Lower leg skin (tissue), 4 donors: ENCODE data around the gene KRTAP17-1. TPM values are rescaled to one million over a fixed set of nuclear protein-coding genes. Genes with fewer than 3 reads are reported as not detected.

Experiments
- DNase-seq, 2 donors: peaks; one replicate each; pipeline ENCODE4 v3.0.0-alpha.2; 2019; ENCODE audit warnings: low spot score in 2 of 2
- H3K4me3 ChIP-seq: fragments of 200-600 bp; sonication (generic); 2 replicates; pipeline ENCODE4 v1.5.1; 2017; ENCODE audit warnings: mild to moderate bottlenecking, low read depth; ENCODE audit not compliant: poor library complexity, severe bottlenecking
- POLR2A ChIP-seq, 2 donors: fragments of 450-650 bp; IDR thresholded peaks; one replicate each; pipeline ENCODE4 v1.6.1; 2016 to 2017; ENCODE audit warnings: antibody characterized with exemption in 2 of 2, mild to moderate bottlenecking in 1 of 2, moderate library complexity in 1 of 2
- WGBS, 2 donors: methylation state at CpG; one replicate each; pipeline ENCODE4 v1.1.5; 2018; 5-methylcytosine and 5-hydroxymethylcytosine counted together
- intact Hi-C: fragments of 100-400 bp; cut with DNase I; formaldehyde crosslinking; loops from one replicate; pipeline ENCODE4 v1.15.0; 2023; ENCODE audit warnings: low total_unique reads
- total RNA-seq, 4 donors: library from RNA; depleted of rRNA; stranded (reverse); fragments of >200 nt; gene quantifications; one replicate each; pipeline ENCODE4 v1.1.0, GENCODE V29; 2016
- TF ChIP-seq, protein P1 (sequence below), 3 donors: fragments of 450-650 bp; IDR thresholded peaks; one replicate each; pipeline ENCODE4 v1.5.1; 2016; ENCODE audit warnings: antibody characterized with exemption in 3 of 3, mild to moderate bottlenecking in 3 of 3, moderate library complexity in 2 of 3

KRTAP17-1 gene
- total RNA-seq, 4 donors from 2014 or later: 1.3 to 38.6 TPM; not detected in 2

DNA sequence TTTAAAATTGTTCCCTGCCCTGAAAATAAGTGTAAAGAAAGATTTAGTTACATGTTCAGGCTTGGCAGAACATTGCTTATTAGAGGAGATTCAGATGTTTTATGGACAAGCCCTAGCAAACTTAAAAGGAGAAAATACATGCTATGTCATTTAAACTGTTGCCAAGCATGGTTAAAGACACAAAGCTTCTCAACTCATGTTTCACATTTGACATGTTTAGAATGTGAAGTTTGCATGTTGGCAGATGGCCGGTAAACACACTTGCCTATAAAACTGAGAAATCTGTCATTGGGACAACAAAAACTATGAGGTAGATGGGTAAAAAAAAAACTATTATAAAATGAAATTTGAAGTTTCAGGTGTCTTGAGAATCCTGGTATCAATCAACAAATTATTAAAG is 18.7 kb downstream of the KRTAP17-1 start:
- no peak for TF ChIP-seq POLR2A (IDR thresholded peaks at IDR 0.05)
- TF ChIP-seq, protein P1, sequence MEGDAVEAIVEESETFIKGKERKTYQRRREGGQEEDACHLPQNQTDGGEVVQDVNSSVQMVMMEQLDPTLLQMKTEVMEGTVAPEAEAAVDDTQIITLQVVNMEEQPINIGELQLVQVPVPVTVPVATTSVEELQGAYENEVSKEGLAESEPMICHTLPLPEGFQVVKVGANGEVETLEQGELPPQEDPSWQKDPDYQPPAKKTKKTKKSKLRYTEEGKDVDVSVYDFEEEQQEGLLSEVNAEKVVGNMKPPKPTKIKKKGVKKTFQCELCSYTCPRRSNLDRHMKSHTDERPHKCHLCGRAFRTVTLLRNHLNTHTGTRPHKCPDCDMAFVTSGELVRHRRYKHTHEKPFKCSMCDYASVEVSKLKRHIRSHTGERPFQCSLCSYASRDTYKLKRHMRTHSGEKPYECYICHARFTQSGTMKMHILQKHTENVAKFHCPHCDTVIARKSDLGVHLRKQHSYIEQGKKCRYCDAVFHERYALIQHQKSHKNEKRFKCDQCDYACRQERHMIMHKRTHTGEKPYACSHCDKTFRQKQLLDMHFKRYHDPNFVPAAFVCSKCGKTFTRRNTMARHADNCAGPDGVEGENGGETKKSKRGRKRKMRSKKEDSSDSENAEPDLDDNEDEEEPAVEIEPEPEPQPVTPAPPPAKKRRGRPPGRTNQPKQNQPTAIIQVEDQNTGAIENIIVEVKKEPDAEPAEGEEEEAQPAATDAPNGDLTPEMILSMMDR (IDR thresholded peaks at IDR 0.05): no peak
- no peak overlapping the region for H3K4me3 ChIP-seq
- 19 to 23% methylated on average over 1 of the region's 1 CpG for WGBS, 2 donors
- intact Hi-C loops: no loop called here
- no peak for DNase-seq

DNA sequence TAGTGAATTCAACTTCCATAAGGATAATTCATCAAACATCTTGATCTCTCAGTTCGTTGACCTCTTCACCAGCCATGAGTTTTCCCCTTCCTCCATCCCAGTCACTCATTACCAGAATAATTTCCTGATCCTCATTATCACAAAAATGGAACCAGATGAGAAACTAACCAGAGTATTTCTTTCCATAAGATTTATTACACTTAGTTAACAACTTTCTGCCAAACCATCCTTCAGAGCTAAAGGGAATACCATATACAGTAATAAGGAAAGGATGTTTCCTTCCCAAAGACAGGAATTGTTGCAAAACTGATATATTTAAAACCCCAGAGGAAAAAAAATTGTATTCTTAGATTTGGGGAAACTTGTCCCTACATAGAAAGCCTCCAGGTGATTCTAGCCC is 21.5 kb downstream of the KRTAP17-1 start:
- TF ChIP-seq POLR2A (IDR thresholded peaks at IDR 0.05): no peak
- TF ChIP-seq, protein P1 (IDR thresholded peaks at IDR 0.05): no peak
- no peak overlapping the region for H3K4me3 ChIP-seq
- 44 to 47% methylated on average over 1 of the region's 1 CpG for WGBS, 2 donors
- DNase-seq: no peak
- intact Hi-C loops: no loop called here

DNA sequence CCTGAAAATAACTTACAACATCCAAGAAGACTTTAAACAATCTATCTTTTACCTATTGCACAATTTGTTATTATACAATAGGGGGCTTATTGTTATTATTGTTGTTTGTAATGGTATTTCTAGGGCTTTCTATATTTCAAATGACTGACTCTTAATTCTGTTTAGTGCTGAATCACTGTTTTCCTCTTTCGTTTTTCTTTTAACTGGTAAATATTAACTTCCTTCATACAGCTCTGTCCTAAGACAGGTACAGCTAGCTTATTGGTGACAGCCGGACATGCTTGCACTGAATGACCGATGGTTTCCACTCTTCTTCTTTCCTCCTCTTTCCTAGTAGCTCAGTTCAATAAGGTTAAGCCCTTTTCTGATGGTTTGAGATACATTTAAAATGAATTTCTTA is 28.5 kb downstream of the KRTAP17-1 start:
- intact Hi-C loops: no loop called here
- no peak overlapping the region for H3K4me3 ChIP-seq
- TF ChIP-seq, protein P1 (IDR thresholded peaks at IDR 0.05): no peak
- TF ChIP-seq POLR2A (IDR thresholded peaks at IDR 0.05): no peak
- 88 to 90% methylated on average over 3 of the region's 3 CpGs for WGBS, 2 donors
- no peak for DNase-seq

DNA sequence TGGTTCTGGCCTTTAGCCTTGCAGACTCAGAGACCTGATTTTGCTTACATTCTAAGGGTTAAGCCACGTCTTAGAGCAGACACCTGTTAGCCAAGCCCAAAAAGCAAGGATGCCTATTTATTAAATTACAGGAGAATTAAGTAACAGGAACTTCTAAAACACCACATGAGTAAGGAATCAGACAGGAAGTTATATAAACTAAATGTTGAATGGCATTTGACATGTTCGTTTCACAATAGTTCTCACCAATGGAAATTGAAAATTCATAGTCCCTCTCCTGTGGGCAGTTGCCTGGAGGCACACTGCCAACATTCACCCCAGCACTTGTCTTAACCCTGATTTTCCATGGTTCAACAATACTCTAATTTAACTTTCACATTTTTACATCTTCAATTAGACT is 31.0 kb downstream of the KRTAP17-1 start:
- no peak for DNase-seq
- WGBS, 2 donors: 35 to 55% methylated on average over 2 of the region's 2 CpGs
- no peak for TF ChIP-seq POLR2A (IDR thresholded peaks at IDR 0.05)
- TF ChIP-seq, protein P1 (IDR thresholded peaks at IDR 0.05): no peak

DNA sequence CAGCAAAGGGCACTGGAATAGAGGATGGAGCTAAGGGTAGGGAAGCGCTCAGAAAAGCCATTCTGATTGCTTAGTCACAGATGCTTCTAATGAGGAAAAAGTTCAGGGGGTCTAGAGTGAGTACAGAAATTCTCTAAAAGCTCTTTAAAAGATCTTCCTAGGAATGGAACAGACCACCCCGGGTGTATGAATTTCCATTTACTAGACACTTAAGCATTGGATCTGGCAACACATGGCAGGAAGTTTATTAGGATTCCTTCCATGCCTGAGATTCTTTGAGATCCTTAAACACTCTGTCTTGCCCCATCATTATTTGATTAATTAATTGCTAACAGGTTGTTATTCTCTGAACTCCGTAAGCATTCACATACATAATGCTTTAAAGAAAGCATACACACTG is 31.5 kb downstream of the KRTAP17-1 start:
- WGBS, 2 donors: 48 to 51% methylated on average over 3 of the region's 3 CpGs
- no peak for TF ChIP-seq POLR2A (IDR thresholded peaks at IDR 0.05)
- TF ChIP-seq, protein P1 (IDR thresholded peaks at IDR 0.05): no peak
- no peak for DNase-seq
- H3K4me3 ChIP-seq: no peak overlapping the region
- intact Hi-C loops: no loop called here

More for the DNA sequence above, 31.0 kb downstream of the KRTAP17-1 start:
- no peak overlapping the region for H3K4me3 ChIP-seq
- intact Hi-C loops: no loop called here
